ENCODE data around the gene REXO4. TPM values are rescaled to one million over a fixed set of nuclear protein-coding genes. Genes with fewer than 3 reads are reported as not detected.

The REXO4 gene
- total and polyA plus RNA-seq, 2 of the 8 experiments (the other 6 are each of a cell fraction or from before 2014, with no cell fraction given), result 19.1 to 38.3 TPM

DNA sequence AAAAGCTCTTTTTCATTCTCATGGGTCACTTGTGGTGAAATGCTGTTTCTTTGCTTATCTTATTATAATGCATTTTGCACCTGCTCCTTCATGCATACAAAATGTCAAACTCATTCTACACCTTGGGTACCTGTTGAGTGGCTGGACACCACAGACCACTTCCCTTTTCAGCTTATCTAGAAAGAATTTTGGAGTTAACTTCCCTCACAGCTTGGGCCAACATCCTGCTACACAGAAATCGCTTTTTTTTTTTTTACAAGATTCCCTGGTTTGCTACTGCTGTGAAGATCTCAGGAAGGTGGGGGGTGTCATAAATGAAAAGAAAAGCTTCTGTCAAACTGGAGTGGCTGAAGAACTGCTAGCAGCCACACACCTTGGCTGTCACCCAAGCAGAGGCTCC, 2.6 kb downstream of the REXO4 start:
- Histone ChIP-seq H3K4me2 (ENCODE audit: insufficient read depth in 1 of 2, low read depth in 2 of 2, low read length in 2 of 2) (no peak overlapping the region), H4K20me1 (replicated peaks in 1 of 2; ENCODE audit: control insufficient read depth in 1 of 2, insufficient read depth in 2 of 2, low read length in 2 of 2) (peaks cover 2 to 20% of the 10 kb centered on the region in 2 experiments), H3K9ac (replicated peaks in 1 of 4; ENCODE audit: extremely low read depth in 1 of 4, low read depth in 3 of 4, low read length in 3 of 4) (no peak overlapping the region), H3K14ac (ENCODE audit: insufficient read length) (no peak overlapping the region), H4K91ac (replicated peaks; ENCODE audit: insufficient read length, low read length) (no peak overlapping the region), H2BK15ac (ENCODE audit: low read length) (no peak overlapping the region), H3K23ac (ENCODE audit: insufficient read length) (no peak overlapping the region), H3K4me3 (ENCODE audit: extremely low read depth in 1 of 4, insufficient read depth in 2 of 4, low read depth in 3 of 4, low read length in 4 of 4) (no peak overlapping the region), H3K23me2 (ENCODE audit: low read depth, low read length) (peaks cover 4% of the 10 kb centered on the region), H3K18ac (ENCODE audit: extremely low read depth, low read length) (no peak overlapping the region), H2BK120ac (replicated peaks; ENCODE audit: low read depth, low read length) (no peak overlapping the region), H3K27ac (ENCODE audit: low read depth, low read length) (no peak overlapping the region), H2AFZ (ENCODE audit: low read length) (no peak overlapping the region), H3K79me2 (ENCODE audit: control insufficient read depth in 1 of 2, insufficient read depth in 2 of 2, low read length in 2 of 2) (peaks cover 0 to 38% of the 10 kb centered on the region in 2 experiments; a peak in 2 of 4 replicates), H3K4ac (replicated peaks; ENCODE audit: insufficient read length, low read depth, low read length) (no peak overlapping the region), H2BK12ac (ENCODE audit: low read depth, low read length) (no peak overlapping the region), H2AK5ac (ENCODE audit: low read depth, low read length) (no peak overlapping the region), H4K5ac (ENCODE audit: insufficient read length, low read depth, low read length) (no peak overlapping the region), H3K56ac (replicated peaks; ENCODE audit: insufficient read length, low read depth, low read length) (no peak overlapping the region), H3K4me1 (replicated peaks in 1 of 4; ENCODE audit: control insufficient read depth in 3 of 4, insufficient read depth in 4 of 4, low read length in 3 of 4) (peaks cover 0 to 12% (median 4%) of the 10 kb centered on the region in 4 experiments; a peak in 3 of 7 replicates), H3K27me3 (replicated peaks in 1 of 4; ENCODE audit: control insufficient read depth in 3 of 4, extremely low read depth in 1 of 4, insufficient read depth in 3 of 4, low read length in 3 of 4) (no peaks in the 10 kb centered on the region; a peak in 1 of 7 replicates), H2BK5ac (ENCODE audit: low read depth, low read length) (no peak overlapping the region), H4K8ac (ENCODE audit: extremely low read depth, insufficient read depth, low read length) (no peak overlapping the region), H3K9me3 (ENCODE audit: insufficient read depth in 2 of 2, low read depth in 1 of 2, low read length in 1 of 2) (no peaks in the 10 kb centered on the region), H3K79me1 (ENCODE audit: low read depth, low read length) (peaks cover 24% of the 10 kb centered on the region), H3K36me3 (ENCODE audit: control insufficient read depth in 2 of 4, insufficient read depth in 4 of 4, low read length in 3 of 4) (peaks cover 9 to 51% (median 28%) of the 10 kb centered on the region in 4 experiments), H2BK20ac (ENCODE audit: low read length) (no peak overlapping the region)
- DNase-seq (ENCODE audit: low read depth in 1 of 2, low spot score in 2 of 2) (no peak), FAIRE-seq (no peak)
- CTCF ChIA-PET (ENCODE audit: partially characterized antibody), result interaction anchor here (1.0 to 2.3 kb wide), 9 partner anchors 9 to 171 kb away, joined by 3 to 10 read pairs (median 3); no protein-coding TSS in a partner anchor
- 64% methylated on average over 1 of the region's 1 CpG; no CpG with 5 or more reads in 1 of the 2 experiments for WGBS, 2 experiments (ENCODE audit: extremely low coverage in 1 of 2, insufficient coverage in 1 of 2, insufficient read length in 1 of 2, insufficient replicate concordance in 2 of 2, low coverage in 1 of 2, low lambda C conversion rate in 2 of 2, missing lambda C conversion rate in 1 of 2)
- POLR2A ChIA-PET (ENCODE audit: partially characterized antibody), result interaction anchor here (5.0 to 5.2 kb wide), 2 partner anchors 12 to 66 kb away, joined by 29 to 31 read pairs; partner anchors contain the start of genes MED22 and RPL7A
- no peak for TF ChIP-seq RXRA (IDR thresholded peaks at IDR 0.05; ENCODE audit: insufficient read depth, low read depth, low read length)
- TF ChIP-seq, protein P1, sequence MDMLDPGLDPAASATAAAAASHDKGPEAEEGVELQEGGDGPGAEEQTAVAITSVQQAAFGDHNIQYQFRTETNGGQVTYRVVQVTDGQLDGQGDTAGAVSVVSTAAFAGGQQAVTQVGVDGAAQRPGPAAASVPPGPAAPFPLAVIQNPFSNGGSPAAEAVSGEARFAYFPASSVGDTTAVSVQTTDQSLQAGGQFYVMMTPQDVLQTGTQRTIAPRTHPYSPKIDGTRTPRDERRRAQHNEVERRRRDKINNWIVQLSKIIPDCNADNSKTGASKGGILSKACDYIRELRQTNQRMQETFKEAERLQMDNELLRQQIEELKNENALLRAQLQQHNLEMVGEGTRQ (IDR thresholded peaks at IDR 0.05; ENCODE audit: low read length), result no peak
- no peak for TF ChIP-seq RBBP5 (IDR thresholded peaks at IDR 0.05; ENCODE audit: borderline replicate concordance, low read depth, low read length)
- TF ChIP-seq GTF2F1 (IDR thresholded peaks at IDR 0.05; ENCODE audit: borderline replicate concordance, low read depth, low read length), result no peak
- TF ChIP-seq, protein P2, sequence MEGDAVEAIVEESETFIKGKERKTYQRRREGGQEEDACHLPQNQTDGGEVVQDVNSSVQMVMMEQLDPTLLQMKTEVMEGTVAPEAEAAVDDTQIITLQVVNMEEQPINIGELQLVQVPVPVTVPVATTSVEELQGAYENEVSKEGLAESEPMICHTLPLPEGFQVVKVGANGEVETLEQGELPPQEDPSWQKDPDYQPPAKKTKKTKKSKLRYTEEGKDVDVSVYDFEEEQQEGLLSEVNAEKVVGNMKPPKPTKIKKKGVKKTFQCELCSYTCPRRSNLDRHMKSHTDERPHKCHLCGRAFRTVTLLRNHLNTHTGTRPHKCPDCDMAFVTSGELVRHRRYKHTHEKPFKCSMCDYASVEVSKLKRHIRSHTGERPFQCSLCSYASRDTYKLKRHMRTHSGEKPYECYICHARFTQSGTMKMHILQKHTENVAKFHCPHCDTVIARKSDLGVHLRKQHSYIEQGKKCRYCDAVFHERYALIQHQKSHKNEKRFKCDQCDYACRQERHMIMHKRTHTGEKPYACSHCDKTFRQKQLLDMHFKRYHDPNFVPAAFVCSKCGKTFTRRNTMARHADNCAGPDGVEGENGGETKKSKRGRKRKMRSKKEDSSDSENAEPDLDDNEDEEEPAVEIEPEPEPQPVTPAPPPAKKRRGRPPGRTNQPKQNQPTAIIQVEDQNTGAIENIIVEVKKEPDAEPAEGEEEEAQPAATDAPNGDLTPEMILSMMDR (IDR thresholded peaks at IDR 0.05; ENCODE audit: control extremely low read depth in 1 of 3, insufficient read depth in 1 of 3, low read depth in 1 of 3, low read length in 3 of 3), result no peak
- no peak for TF ChIP-seq ZNF274 (IDR thresholded peaks at IDR 0.05; ENCODE audit: borderline replicate concordance, extremely low read depth, low read length)
- TF ChIP-seq RFX5 (IDR thresholded peaks at IDR 0.05; ENCODE audit: borderline replicate concordance, low read depth, low read length), result no peak
- no peak for TF ChIP-seq CBX8 (IDR thresholded peaks at IDR 0.05; ENCODE audit: borderline replicate concordance, low read depth, low read length)
- TF ChIP-seq HDAC6 (IDR thresholded peaks at IDR 0.05; ENCODE audit: low read depth, low read length), result no peak
- no peak for TF ChIP-seq TEAD4 (IDR thresholded peaks at IDR 0.05; ENCODE audit: low read depth, low read length)

Data from H1 (cell line).